HL-60 (cell line): ENCODE results near the gene WDR37.

ENCODE experiments used
- CTCF ChIP-seq: IDR thresholded peaks from one replicate; pipeline ENCODE4 v1.5.1; 2011; ENCODE audit warnings: low read length, control low read depth, inconsistent platforms; ENCODE audit not compliant: insufficient read depth
- POLR2AphosphoS5 ChIP-seq: IDR thresholded peaks from 2 replicates; pipeline ENCODE4 v1.6.1; 2012; ENCODE audit warnings: low read depth

GRCh38 chr10:1173091-1173490 lies 116.9 kb downstream of the WDR37 start:
- TF ChIP-seq CTCF: no peak
- no peak for TF ChIP-seq POLR2AphosphoS5
